ENCODE data around the gene ATP8B1.
"Not testable (repeated sequence)": the region's sequence is repeated elsewhere in the genome, so short reads cannot be mapped to it uniquely, and the experiment has no call there.

The ATP8B1 gene

GRCh38 chr18:57803103-57803969 lies at the start of gene ATP8B1:
Gene ATP8B1, minus strand, starts transcription at chr18:57803315. Its CDS starts 71,508 bp downstream, at chr18:57731807.
- H3K9ac ChIP-seq (ENCODE audit: low read depth, low read length) = peak within 1 kb of the TSS; percentile 62
- H3K36me3 ChIP-seq (ENCODE audit: insufficient read depth, low read length) = no peaks in the 10 kb centered on the region
- H3K4me1 ChIP-seq (ENCODE audit: insufficient read depth, low read length) = peaks cover 3% of the 10 kb centered on the region; the same call in 1 of the 2 replicates
- no peaks in the 10 kb centered on the region for H3K9me3 ChIP-seq (ENCODE audit: control insufficient read depth, insufficient read depth, low read length)

DNA sequence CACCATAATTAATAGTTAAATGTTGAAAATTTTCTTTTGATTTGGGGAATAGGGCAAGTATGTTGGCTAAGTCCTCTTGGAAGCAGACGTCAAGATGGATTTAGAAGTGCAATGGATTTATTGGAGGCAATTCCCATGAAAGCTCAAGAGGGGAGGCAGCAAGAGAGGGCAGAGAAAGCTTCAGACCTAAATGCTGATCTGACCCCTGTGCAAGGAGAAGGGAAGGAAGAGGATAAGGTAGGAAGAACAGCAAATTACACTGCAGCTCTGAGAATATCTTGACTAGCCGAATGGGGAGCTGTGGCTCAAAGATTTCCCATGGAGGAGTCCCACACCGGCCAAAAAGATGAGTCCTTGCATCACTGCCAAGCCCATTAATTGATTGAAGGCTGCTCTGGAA lies 46.9 kb upstream of the ATP8B1 start:
- Histone ChIP-seq H3K36me3 (ENCODE audit: insufficient read depth, low read length) (no peaks in the 10 kb centered on the region), H3K9ac (ENCODE audit: low read depth, low read length) (no peak overlapping the region), H3K9me3 (ENCODE audit: control insufficient read depth, insufficient read depth, low read length) (no peaks in the 10 kb centered on the region), H3K4me1 (ENCODE audit: insufficient read depth, low read length) (no peaks in the 10 kb centered on the region; the same call in 1 of the 2 replicates)

DNA sequence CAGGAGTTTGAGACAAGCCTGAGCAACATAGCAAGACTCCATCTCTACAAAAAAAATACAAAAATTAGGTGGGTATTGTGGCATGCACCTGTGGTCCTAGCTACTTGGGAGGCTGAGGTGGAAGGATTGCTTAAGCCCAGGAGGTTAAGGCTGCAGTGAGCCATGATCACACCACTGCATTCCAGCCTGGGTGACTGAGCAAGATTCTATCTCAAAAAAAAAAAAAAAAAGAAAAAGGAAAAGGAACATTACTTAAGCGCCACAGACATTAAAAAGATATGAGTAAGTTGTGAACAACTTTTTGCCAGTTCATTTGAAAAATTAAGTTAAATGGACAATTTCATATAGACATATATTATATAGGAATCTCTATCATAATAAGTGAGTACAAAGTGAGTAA lies 45.3 kb upstream of the ATP8B1 start:
- not testable (repeated sequence) for H3K9ac ChIP-seq (ENCODE audit: low read depth, low read length); H3K36me3 ChIP-seq (ENCODE audit: insufficient read depth, low read length); H3K4me1 ChIP-seq (ENCODE audit: insufficient read depth, low read length); H3K9me3 ChIP-seq (ENCODE audit: control insufficient read depth, insufficient read depth, low read length)

GRCh38 chr18:57847431-57847830 lies 44.3 kb upstream of the ATP8B1 start:
- H3K9ac ChIP-seq (ENCODE audit: low read depth, low read length); H3K36me3 ChIP-seq (ENCODE audit: insufficient read depth, low read length); H3K9me3 ChIP-seq (ENCODE audit: control insufficient read depth, insufficient read depth, low read length); H3K4me1 ChIP-seq (ENCODE audit: insufficient read depth, low read length): not testable (repeated sequence)

- Histone ChIP-seq H3K9ac (ENCODE audit: low read depth, low read length) (no peak overlapping the region), H3K9me3 (ENCODE audit: control insufficient read depth, insufficient read depth, low read length) (no peaks in the 10 kb centered on the region), H3K36me3 (ENCODE audit: insufficient read depth, low read length) (no peaks in the 10 kb centered on the region), H3K4me1 (ENCODE audit: insufficient read depth, low read length) (no peaks in the 10 kb centered on the region; the same call in 1 of the 2 replicates)
Observed at GRCh38 chr18:57846258-57846657, 43.1 kb upstream of the ATP8B1 start.

DNA sequence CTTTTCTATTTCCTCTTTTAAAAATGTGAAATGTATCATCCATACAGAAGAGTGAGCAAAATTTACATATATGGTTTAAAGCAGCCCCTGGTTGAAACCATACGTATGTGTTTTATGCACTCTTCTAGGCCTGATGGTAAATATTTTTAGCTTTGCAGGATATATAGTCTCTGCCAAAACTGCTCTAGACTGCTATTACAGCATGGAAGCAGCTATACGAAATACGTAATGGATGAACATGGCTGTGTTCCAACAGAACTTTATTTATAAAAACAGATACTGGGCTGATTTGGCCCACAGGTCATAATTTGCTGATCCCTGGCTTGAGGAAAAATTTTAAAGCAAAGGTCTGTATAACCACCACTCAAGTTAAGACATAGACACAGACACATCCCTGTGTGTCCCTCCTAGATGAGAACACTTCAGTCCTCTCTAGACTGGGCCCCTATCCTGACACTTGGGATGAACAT lies 42.5 kb upstream of the ATP8B1 start:
- H3K9ac ChIP-seq (ENCODE audit: low read depth, low read length) = no peak overlapping the region
- no peaks in the 10 kb centered on the region; the same call in 1 of the 2 replicates for H3K4me1 ChIP-seq (ENCODE audit: insufficient read depth, low read length)
- H3K9me3 ChIP-seq (ENCODE audit: control insufficient read depth, insufficient read depth, low read length) = no peaks in the 10 kb centered on the region
- no peaks in the 10 kb centered on the region for H3K36me3 ChIP-seq (ENCODE audit: insufficient read depth, low read length)

DNA sequence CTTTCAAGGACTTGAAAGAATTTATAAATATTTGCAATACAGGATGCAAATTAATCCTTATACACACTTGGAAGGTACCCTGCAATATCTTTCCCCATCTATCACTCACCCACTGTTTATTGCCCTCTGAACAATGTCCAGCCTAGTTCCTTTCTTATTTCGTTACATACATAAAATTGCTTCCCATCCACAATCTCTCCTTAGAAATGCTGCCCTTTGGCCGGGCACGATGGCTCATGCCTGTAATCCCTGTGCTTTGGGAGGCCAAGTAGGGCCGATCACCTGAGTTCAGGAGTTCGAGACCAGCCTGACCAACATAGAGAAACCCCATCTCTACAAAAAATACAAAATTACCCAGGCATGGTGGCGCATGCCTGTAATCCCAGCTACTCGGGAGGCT lies 41.2 kb upstream of the ATP8B1 start:
- Histone ChIP-seq H3K4me1 (ENCODE audit: insufficient read depth, low read length) (no peaks in the 10 kb centered on the region; the same call in 1 of the 2 replicates), H3K36me3 (ENCODE audit: insufficient read depth, low read length) (no peaks in the 10 kb centered on the region), H3K9ac (ENCODE audit: low read depth, low read length) (no peak overlapping the region), H3K9me3 (ENCODE audit: control insufficient read depth, insufficient read depth, low read length) (no peaks in the 10 kb centered on the region)

- Histone ChIP-seq H3K4me1 (ENCODE audit: insufficient read depth, low read length) (no peaks in the 10 kb centered on the region; the same call in 1 of the 2 replicates), H3K36me3 (ENCODE audit: insufficient read depth, low read length) (no peaks in the 10 kb centered on the region), H3K9ac (ENCODE audit: low read depth, low read length) (no peak overlapping the region), H3K9me3 (ENCODE audit: control insufficient read depth, insufficient read depth, low read length) (no peaks in the 10 kb centered on the region)
Observed at GRCh38 chr18:57843386-57843785, 40.3 kb upstream of the ATP8B1 start.

DNA sequence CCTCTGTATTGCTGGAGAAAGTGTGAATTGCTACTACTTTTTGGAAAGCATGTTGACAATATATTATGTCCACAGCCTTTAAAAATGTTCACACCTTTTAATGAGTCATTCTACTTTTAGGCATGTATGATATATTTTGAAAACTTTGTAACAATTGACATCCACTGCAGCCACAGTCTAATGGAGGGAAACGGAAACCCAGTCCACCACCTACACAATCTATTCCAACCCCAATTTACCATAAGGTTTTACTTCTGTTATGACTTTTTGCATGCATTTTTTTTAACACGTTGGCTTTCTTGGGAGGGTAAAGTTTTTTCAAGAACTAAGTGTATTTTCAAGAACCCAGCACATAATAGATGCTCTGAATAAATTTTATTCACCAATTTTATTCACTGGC lies 38.5 kb upstream of the ATP8B1 start:
- Histone ChIP-seq H3K9me3 (ENCODE audit: control insufficient read depth, insufficient read depth, low read length) (no peaks in the 10 kb centered on the region), H3K9ac (ENCODE audit: low read depth, low read length) (no peak overlapping the region), H3K4me1 (ENCODE audit: insufficient read depth, low read length) (no peaks in the 10 kb centered on the region; the same call in 1 of the 2 replicates), H3K36me3 (ENCODE audit: insufficient read depth, low read length) (no peaks in the 10 kb centered on the region)

DNA sequence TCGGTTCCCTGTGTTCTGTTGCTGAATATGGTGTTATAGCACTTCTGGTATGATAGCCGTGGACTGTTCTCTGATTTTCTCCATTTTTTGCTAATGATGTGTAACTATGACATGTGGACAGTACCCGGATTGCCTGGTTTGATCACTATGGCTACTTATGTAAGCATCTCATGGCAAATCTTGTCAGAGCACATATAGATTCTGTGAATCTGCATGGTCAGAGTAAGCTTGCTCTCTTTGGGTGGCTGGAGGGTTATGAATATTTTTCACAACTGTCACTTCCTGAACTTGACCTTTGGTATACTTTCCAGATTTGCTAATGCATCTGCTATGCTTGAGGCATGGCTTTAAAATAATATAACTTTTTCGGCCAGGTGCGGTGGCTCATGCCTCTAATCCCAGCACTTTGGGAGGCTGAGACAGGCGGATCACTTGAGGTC lies 36.8 kb upstream of the ATP8B1 start:
- Histone ChIP-seq H3K4me1 (ENCODE audit: insufficient read depth, low read length) (no peaks in the 10 kb centered on the region), H3K9me3 (ENCODE audit: control insufficient read depth, insufficient read depth, low read length) (no peaks in the 10 kb centered on the region), H3K36me3 (ENCODE audit: insufficient read depth, low read length) (no peaks in the 10 kb centered on the region), H3K9ac (ENCODE audit: low read depth, low read length) (no peak overlapping the region)

GRCh38 chr18:57837917-57838548 lies 34.9 kb upstream of the ATP8B1 start:
- H3K9ac ChIP-seq (ENCODE audit: low read depth, low read length) = no peak overlapping the region
- no peaks in the 10 kb centered on the region for H3K9me3 ChIP-seq (ENCODE audit: control insufficient read depth, insufficient read depth, low read length)
- 0 out of 2 replicates have a peak, but pooled peaks cover 6% of the 10 kb centered on the region for H3K4me1 ChIP-seq (ENCODE audit: insufficient read depth, low read length)
- no peaks in the 10 kb centered on the region for H3K36me3 ChIP-seq (ENCODE audit: insufficient read depth, low read length)

DNA sequence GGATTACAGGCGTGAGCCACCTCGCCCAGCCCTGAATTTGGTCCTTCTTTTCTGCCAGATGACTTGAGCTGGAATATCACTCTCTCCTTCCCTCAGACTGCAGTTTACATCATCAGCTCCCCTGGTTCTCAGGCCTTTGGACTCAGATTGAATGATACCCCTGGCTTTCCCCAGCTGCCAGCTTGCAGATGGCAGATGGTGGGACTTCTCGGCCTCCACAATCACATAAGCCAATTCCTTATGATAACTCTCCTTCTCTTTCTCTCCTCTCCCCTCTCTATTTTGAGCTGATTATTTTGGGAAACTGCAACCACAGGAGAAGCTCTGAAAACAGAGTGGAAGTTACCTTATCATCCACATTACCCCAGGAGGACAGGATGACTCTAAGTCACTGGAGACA lies 33.4 kb upstream of the ATP8B1 start:
- H3K9ac ChIP-seq (ENCODE audit: low read depth, low read length) = no peak overlapping the region
- H3K36me3 ChIP-seq (ENCODE audit: insufficient read depth, low read length) = no peaks in the 10 kb centered on the region
- H3K9me3 ChIP-seq (ENCODE audit: control insufficient read depth, insufficient read depth, low read length) = no peaks in the 10 kb centered on the region
- 0 out of 2 replicates have a peak, but pooled peaks cover 6% of the 10 kb centered on the region for H3K4me1 ChIP-seq (ENCODE audit: insufficient read depth, low read length)

DNA sequence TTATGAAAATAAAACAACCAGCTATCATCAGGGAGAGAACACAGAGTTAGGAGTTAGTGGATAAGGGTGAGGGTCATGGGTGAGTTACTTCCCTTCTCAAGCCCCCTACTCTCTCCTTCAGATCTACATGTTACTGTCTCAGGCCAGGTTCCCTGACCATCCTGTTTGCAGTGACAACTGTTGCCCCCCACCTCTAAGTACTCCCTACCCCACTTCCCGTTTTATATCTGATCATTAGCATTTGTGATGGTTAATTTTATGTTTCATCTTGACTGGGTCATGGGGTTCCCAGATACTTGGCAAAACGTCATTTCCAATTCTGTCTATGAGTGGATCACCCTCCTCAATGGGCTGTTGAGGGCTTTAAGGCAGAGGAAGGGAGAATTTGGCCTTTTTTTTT lies 32.8 kb upstream of the ATP8B1 start:
- Histone ChIP-seq H3K36me3 (ENCODE audit: insufficient read depth, low read length) (no peaks in the 10 kb centered on the region), H3K9me3 (ENCODE audit: control insufficient read depth, insufficient read depth, low read length) (no peaks in the 10 kb centered on the region), H3K9ac (ENCODE audit: low read depth, low read length) (no peak overlapping the region), H3K4me1 (ENCODE audit: insufficient read depth, low read length) (0 out of 2 replicates have a peak, but pooled peaks cover 6% of the 10 kb centered on the region)

- Histone ChIP-seq H3K4me1 (ENCODE audit: insufficient read depth, low read length) (0 out of 2 replicates have a peak, but pooled peaks cover 6% of the 10 kb centered on the region), H3K36me3 (ENCODE audit: insufficient read depth, low read length) (no peaks in the 10 kb centered on the region), H3K9ac (ENCODE audit: low read depth, low read length) (no peak overlapping the region), H3K9me3 (ENCODE audit: control insufficient read depth, insufficient read depth, low read length) (no peaks in the 10 kb centered on the region)
Observed at GRCh38 chr18:57834616-57835015, 31.5 kb upstream of the ATP8B1 start.

Data from ES-I3 (cell line).